ENCODE data around the gene DSCAM.
"Not testable (repeated sequence)": the region's sequence is repeated elsewhere in the genome, so short reads cannot be mapped to it uniquely, and the experiment has no call there.

Gene DSCAM

GRCh38 chr21:40049031-40049930, 797.7 kb downstream of the DSCAM start:
- in situ Hi-C loops (cut with HindIII; ENCODE audit: low pct_ligation_motif_present, low pct_unique_long_range_greater_than_20kb, low sequenced_read_pairs) = no loop called here

GRCh38 chr21:40047993-40048730, 798.8 kb downstream of the DSCAM start:
- DNase-seq = no peak
- in situ Hi-C loops (cut with HindIII; ENCODE audit: low pct_ligation_motif_present, low pct_unique_long_range_greater_than_20kb, low sequenced_read_pairs) = no loop called here

More at GRCh38 chr21:40049031-40049930, 797.7 kb downstream of the DSCAM start:
- peak; percentile 41 for DNase-seq

GRCh38 chr21:40047211-40047610, 799.7 kb downstream of the DSCAM start:
- no peak for DNase-seq
- in situ Hi-C loops (cut with HindIII; ENCODE audit: low pct_ligation_motif_present, low pct_unique_long_range_greater_than_20kb, low sequenced_read_pairs) = no loop called here

- in situ Hi-C loops (cut with HindIII; ENCODE audit: low pct_ligation_motif_present, low pct_unique_long_range_greater_than_20kb, low sequenced_read_pairs) = no loop called here
- DNase-seq = no peak
These were observed 803.1 kb downstream of the DSCAM start for GRCh38 chr21:40043866-40044265.

GRCh38 chr21:40043423-40043822, 803.5 kb downstream of the DSCAM start:
- DNase-seq = no peak
- in situ Hi-C loops (cut with HindIII; ENCODE audit: low pct_ligation_motif_present, low pct_unique_long_range_greater_than_20kb, low sequenced_read_pairs) = no loop called here

GRCh38 chr21:40041446-40041845, 805.5 kb downstream of the DSCAM start:
- in situ Hi-C loops (cut with HindIII; ENCODE audit: low pct_ligation_motif_present, low pct_unique_long_range_greater_than_20kb, low sequenced_read_pairs) = no loop called here
- DNase-seq = no peak

GRCh38 chr21:40033156-40033782, 813.7 kb downstream of the DSCAM start:
- in situ Hi-C loops (cut with HindIII; ENCODE audit: low pct_ligation_motif_present, low pct_unique_long_range_greater_than_20kb, low sequenced_read_pairs); DNase-seq: not testable (repeated sequence)

GRCh38 chr21:40029888-40030287, 817.1 kb downstream of the DSCAM start:
- DNase-seq = no peak
- in situ Hi-C loops (cut with HindIII; ENCODE audit: low pct_ligation_motif_present, low pct_unique_long_range_greater_than_20kb, low sequenced_read_pairs) = no loop called here

- in situ Hi-C loops (cut with HindIII; ENCODE audit: low pct_ligation_motif_present, low pct_unique_long_range_greater_than_20kb, low sequenced_read_pairs); DNase-seq: not testable (repeated sequence)
These were observed 818.6 kb downstream of the DSCAM start for GRCh38 chr21:40028393-40028792.

- no peak for DNase-seq
- in situ Hi-C loops (cut with HindIII; ENCODE audit: low pct_ligation_motif_present, low pct_unique_long_range_greater_than_20kb, low sequenced_read_pairs) = no loop called here
These were observed 825.2 kb downstream of the DSCAM start for GRCh38 chr21:40021558-40022351.

GRCh38 chr21:40020651-40021050, 826.3 kb downstream of the DSCAM start:
- in situ Hi-C loops (cut with HindIII; ENCODE audit: low pct_ligation_motif_present, low pct_unique_long_range_greater_than_20kb, low sequenced_read_pairs) = no loop called here
- no peak for DNase-seq

- in situ Hi-C loops (cut with HindIII; ENCODE audit: low pct_ligation_motif_present, low pct_unique_long_range_greater_than_20kb, low sequenced_read_pairs) = no loop called here
- no peak for DNase-seq
These were observed 828.0 kb downstream of the DSCAM start for GRCh38 chr21:40018871-40019475.

GRCh38 chr21:40016667-40017066, 830.3 kb downstream of the DSCAM start:
- in situ Hi-C loops (cut with HindIII; ENCODE audit: low pct_ligation_motif_present, low pct_unique_long_range_greater_than_20kb, low sequenced_read_pairs) = no loop called here
- DNase-seq = no peak

- no peak for DNase-seq
- in situ Hi-C loops (cut with HindIII; ENCODE audit: low pct_ligation_motif_present, low pct_unique_long_range_greater_than_20kb, low sequenced_read_pairs) = no loop called here
These were observed 830.7 kb downstream of the DSCAM start for GRCh38 chr21:40016234-40016633.

- in situ Hi-C loops (cut with HindIII; ENCODE audit: low pct_ligation_motif_present, low pct_unique_long_range_greater_than_20kb, low sequenced_read_pairs) = no loop called here
- DNase-seq = no peak
These were observed 831.1 kb downstream of the DSCAM start for GRCh38 chr21:40015818-40016217.

GRCh38 chr21:40014394-40014793, 832.6 kb downstream of the DSCAM start:
- in situ Hi-C loops (cut with HindIII; ENCODE audit: low pct_ligation_motif_present, low pct_unique_long_range_greater_than_20kb, low sequenced_read_pairs) = no loop called here
- DNase-seq = no peak

- in situ Hi-C loops (cut with HindIII; ENCODE audit: low pct_ligation_motif_present, low pct_unique_long_range_greater_than_20kb, low sequenced_read_pairs) = no loop called here
- DNase-seq = no peak
These were observed 833.8 kb downstream of the DSCAM start for GRCh38 chr21:40013001-40013735.
